Stimulated activated CD4-positive, alpha-beta T cell treated with anti-CD3 and anti-CD28 coated beads, Interleukin-1b, Interleukin-23, amount 100 ng/mL, for 1 hour (primary cell): ENCODE results near the gene THSD7B.
"Not testable (repeated sequence)": the region's sequence is repeated elsewhere in the genome, so short reads cannot be mapped to it uniquely, and the experiment has no call there.

ENCODE experiments used
- DNase-seq, 2 donors: peaks; one replicate each; pipeline ENCODE4 v3.0.0-alpha.2; 2020; ENCODE audit warnings: low read depth in 2 of 2

THSD7B gene

DNA sequence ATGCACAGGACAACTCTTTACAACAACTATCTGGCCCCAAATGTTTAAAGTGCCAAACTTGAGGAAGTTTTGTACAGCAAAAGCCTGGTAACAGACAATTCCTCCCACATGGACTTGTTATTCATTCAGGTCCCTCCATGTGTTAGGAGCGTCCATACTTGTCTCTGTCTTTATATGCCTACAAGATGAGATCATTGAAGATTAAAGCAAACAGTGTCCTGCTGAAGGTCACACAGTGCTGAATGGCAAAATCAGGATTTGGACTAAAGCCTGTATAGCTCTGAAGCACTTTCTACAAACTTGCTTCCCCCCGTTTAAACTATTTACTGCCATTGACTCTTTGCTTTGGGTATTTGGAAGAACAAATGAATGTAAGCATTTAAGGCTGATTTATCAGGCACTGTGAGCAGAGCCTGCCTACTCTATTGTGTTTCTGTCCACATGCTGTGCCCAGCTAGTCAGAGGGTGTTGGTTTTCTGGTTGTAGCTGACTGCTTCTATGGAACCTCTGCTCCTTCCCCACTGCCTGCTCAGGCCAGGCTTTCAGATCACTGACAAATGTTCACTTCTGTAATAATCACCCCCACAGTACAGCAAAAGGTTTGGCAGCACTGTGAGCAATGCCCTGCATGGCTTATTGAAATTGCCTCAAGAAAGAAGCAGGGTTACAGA, 274.3 kb downstream of the THSD7B start:
- no peak for DNase-seq

DNA sequence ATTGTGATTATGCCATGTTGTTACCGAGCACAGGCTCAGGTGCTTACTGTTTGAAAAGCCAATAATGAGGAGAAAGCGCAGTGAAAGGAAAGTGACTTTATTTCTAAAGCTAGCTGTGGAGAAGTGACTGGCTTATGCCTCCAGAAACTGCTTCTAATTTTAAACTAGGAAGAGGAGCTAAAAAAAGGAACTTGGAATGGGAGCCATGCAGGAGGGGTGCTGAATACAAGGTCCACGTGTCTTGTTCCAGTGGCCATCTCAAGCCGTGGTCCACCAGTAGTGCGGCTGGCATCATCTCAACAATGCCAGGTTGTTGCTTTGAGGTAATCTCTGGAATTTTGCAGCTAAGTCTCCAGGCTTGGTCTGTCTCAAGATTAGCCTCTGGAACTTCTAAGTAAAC, 282.0 kb downstream of the THSD7B start:
- no peak for DNase-seq

DNA sequence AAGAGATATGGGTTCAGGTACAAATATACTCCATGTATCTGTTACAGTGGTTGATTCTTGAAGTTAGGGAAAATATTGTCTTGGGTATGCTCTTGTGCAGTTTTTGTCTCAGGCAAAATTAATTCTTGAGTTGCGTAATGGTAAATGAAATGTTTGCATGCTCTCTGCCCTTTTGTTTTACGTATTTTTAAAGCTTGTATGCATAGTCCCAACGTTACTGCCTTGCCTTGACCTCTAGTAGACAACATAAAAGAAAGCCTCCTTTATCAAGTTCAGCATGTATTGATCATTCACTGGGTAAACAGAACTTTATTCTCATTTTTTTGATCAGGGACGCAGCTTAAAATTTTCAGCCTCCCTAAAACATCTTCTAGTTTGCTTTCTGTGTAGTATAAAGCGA, 283.1 kb downstream of the THSD7B start:
- no peak for DNase-seq

DNA sequence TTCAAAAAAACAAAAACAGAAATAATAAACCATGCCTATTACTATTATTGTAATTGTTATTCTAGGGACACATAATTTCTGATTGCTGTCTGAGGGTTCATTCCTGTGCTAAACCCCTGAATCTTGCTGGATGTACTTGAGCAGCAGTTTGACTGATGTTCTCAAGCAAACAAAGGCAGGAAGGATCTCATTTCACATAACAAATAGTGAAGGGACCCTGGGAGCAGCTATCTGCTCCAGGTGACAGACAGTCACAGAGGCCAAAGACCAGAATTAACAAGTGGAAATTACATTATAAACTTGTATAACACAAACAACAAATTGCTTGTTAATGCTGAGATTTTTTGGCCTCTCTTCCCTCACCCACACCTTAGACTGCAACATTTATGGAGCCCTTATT, 284.2 kb downstream of the THSD7B start:
- no peak for DNase-seq

DNA sequence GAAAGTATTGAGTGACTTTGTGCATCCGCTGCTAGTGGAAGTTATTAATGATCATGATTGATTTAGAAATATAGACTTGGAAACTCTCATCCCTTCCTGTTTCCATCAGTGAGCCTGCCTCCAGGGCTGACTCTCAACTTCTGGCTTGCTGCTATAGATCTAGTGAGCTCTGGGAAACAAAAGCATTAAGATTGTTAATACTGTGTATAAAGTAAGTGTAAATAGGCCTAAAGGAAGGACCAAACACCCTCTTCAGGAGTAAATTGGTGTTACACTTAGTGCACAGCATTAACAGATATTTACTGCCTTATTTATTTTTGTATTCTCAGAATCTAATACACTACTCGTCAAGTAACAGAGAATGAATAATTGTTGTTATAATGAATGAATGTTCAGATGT, 285.6 kb downstream of the THSD7B start:
- DNase-seq, result no peak

DNA sequence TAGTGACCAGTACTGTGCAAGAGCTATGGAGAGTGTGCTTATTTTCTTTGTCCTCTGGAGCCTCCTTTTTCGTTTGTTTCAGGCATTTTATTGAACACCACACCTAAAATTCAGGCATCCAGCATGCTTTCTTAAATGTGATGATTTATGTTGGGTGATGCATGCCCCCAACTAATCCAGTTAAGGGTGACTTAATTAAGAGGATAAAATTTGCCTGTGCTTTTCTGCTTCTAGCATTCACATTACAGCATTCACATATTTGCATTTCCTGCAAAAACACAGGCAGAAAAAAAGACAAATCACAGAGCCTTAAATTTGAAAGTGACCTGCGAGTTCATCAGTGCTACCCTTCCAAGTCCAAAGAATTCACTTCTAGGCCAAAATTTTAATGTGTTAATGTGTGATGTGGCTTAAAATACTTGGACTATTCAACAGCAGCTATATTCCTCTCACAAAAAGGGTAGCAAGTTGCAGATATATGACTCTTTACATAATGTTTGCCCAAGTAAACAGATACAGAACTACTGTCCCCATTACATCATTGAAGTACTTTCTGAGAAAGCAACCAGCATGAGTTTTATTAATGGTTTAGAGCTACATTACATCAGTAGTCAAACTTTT, 286.5 kb downstream of the THSD7B start:
- no peak for DNase-seq

DNA sequence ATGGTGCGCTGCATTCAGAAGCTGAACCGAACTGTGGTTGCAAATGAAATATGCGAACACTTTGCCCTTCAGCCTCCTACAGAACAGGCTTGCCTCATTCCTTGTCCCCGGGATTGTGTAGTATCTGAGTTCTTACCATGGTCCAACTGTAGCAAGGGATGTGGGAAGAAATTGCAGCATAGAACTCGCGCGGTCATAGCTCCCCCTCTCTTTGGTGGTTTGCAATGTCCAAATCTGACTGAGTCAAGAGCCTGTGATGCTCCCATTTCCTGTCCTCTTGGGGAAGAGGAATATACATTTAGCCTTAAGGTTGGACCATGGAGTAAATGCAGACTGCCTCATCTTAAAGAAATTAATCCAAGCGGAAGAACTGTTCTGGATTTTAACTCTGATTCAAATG, 291.4 kb downstream of the THSD7B start:
- DNase-seq, result no peak

DNA sequence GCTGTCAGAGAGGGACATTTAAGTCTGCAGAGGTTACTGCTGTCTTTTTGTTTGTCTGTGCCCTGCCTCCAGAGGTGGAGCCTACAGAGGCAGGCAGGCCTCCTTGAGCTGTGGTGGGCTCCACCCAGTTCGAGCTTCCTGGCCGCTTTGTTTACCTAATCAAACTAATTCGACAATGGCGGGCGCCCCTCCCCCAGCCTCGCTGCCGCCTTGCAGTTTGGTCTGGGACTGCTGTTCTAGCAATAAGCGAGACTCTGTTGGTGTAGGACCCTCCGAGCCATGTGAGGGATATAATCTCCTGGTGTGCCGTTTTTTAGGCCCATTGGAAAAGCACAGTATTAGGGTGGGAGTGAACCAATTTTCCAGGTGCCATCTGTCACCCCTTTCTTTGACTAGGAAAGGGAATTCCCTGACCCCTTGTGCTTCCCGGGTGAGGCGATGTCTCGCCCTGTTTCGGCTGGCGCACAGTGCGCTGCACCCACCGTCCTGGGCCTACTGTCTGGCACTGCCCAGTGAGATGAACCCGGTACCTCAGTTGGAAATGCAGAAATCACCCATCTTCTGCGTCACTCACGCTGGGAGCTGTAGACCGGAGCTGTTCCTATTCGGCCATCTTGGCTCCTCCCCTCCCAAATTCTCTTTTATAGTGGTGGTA, 310.9 kb downstream of the THSD7B start:
- not testable (repeated sequence) for DNase-seq

DNA sequence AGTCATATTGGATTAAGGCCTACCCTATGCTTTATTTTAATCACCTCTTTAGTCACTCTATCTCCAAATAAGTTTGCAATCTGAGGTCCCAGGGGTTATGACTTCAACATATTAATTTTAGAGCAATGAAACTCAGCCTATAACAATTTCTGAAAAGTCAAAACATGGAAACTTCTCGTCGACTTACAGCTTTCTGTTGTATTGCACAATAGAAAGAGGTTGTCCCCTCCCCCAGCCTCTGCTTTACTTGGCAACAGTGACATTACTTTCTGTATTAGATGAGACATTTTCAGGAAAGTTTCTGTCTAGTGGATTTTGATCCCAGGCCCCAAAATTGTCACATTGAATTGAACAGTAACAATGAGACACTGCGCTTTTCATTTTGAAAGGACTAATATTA, 326.4 kb downstream of the THSD7B start:
- no peak for DNase-seq

DNA sequence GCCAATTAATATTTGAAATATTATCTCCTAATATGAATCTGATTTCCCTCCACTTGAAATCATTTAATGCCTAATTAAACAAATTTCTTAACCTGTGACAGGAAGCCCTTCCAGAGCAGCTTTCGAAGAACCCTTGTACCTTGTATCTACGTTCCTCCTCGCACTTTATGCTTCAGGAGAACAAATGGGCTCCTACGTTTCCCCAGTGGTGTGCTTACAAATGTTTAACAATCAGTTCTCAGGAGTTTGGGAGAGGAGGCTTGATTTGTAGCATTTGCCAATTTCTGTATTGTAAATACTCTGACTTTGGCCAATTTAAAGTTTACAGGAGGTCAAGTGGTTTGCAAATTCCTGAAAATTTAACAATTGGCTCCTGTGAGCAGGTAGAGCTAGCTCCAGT, 327.8 kb downstream of the THSD7B start:
- no peak for DNase-seq

DNA sequence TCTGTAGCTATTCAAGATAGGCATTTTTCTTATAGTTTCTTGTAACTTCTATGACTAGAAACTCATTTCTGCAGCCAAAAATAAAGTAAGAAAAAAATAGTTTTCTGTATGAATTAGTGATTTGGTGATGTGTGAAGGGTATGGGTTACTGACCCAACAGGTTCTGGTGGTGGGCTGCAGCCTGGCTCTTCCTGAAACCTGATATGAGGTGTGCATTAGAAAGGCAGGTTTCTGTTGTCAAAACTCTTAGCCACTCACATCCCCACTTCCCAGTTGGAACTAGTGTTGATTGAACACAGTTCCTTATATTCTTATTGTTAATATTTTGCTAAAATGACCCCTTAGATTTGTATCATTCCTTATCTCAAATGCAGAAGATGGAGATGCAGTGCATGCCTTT, 330.8 kb downstream of the THSD7B start:
- DNase-seq, result no peak

DNA sequence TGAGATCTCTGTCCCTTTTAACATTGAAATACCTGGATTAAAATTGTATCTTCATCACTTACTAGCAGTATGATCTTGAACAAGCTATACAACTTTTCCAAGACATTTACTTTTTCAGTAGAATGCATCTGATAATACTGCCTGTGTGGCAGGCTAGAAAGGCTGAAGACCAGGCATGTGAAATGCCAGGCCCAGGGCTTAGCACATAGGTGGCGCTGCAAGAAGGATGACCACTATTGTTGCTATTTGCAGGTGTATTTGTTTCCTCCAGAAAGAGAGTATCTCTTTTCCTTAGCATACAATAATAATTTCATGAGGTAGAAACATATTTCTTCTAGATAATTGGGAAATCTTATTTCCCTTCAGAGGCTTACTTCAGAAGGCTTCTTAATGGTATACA, 331.3 kb downstream of the THSD7B start:
- no peak for DNase-seq

DNA sequence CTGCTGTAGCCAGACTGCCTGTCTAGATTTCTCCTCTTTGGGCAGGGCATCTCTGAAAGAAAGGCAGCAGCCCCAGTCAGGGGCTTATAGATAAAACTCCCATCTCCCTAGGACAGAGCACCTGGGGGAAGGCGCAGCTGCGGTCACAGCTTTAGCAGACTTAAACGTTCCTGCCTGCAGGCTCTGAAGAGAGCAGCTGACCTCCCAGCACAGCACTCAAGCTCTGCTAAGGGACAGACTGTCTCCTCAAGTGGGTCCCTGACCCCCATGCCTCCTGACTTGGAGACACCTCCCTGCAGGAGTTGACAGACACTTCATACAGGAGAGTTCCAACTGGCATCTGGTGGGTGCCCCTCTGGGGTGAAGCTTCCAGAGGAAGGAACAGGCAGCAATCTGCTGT, 336.5 kb downstream of the THSD7B start:
- DNase-seq, result not testable (repeated sequence)

DNA sequence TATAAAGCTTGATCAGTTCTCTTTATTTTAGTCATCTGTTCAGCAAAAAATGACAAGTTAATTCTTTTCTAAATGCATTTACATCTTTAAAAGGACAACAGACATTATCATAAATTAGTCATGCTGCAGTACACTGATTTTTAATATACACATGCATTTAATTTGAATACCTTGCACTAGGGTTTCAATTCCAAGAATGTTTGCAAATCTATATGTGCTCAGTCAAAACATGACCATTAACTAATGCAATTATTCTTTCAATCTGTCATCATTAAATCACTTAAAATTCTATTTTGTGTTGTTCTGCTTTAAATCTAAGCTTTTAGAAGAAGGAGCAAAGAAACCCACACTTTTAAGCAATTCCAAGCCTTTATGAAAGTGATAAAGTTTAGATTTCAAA, 342.6 kb downstream of the THSD7B start:
- no peak for DNase-seq

DNA sequence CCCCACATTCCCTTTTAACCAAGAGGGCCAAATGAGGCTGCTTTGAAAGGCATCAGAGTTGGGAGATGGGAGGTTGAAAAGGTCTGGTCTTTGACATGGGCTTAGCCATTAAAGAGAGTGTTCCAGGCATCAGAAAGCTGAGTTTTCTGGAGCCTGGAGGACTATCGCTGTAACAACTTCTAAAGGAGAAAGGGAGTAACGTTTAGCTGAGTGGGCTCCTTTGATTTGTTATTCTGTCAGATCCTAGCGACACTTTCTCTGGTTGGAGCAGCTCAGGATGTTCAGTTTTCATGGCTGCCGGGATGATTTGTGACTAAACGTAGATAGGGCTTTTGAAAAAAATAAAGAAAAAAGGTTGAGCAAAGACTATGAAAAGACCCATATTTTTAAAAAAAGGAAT, 346.6 kb downstream of the THSD7B start:
- no peak for DNase-seq

DNA sequence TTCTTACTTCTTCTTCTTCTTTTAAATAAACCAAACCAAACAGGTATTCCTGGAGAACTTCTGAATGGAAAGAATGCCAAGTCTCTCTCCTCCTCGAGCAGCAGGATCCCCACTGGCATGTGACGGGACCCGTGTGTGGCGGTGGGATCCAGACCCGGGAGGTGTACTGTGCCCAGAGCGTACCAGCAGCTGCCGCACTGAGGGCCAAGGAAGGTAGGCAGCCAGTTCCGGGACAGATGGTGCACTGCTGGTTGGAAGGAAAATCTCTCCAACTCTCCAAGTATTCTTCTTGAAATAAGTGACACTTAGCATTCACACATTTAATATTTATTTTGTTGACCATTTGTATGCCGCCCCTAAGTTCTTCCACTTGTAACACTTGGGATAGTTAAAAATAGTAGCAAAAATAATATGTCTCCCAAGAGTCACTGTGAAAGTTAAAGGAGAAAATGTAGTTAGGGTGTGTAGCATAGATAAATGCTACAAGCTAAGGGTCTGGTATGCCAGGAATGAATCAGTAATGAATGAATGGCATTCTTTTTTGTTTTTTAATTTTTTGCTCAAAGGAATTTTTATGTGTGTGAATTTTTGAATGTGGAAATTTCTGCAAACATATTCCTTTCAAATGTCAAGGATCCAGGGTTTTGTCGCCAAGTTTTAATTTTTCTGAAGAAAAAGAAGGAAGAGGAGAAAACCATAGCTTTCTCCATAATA, 349.9 kb downstream of the THSD7B start:
- no peak for DNase-seq

DNA sequence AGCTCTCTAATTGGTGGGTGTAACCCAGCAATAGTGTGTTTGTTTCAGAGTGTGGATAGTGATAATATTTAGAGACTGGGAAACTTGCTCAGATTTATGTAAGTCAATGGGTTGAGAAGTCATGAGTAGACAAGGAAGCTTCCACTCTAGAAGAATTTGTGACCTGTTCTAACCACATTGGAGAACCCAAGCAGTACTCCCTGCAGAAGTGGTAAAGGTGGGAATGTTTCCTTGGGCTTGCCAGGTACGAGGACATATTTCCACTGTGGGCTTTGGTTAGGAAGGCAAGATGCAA, 350.4 kb downstream of the THSD7B start:
- no peak for DNase-seq

DNA sequence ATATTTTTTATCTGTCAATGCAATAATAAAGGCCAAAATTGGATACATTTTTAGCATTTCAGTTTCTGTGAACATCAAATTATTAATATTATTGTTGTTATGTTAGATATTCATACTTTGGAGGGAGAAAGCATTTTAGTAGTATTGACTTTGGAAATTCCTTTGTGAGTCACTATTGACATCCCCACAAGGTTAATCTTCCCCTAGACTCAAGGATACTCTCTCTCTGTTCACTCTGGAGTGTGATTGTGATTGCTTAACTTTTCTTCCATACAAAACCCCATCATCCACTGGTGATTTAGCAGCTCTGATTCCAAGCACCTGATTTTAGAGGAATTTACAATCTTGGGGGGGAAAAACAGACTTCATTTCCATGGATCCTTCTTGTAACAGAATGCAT, 352.0 kb downstream of the THSD7B start:
- DNase-seq, result no peak

DNA sequence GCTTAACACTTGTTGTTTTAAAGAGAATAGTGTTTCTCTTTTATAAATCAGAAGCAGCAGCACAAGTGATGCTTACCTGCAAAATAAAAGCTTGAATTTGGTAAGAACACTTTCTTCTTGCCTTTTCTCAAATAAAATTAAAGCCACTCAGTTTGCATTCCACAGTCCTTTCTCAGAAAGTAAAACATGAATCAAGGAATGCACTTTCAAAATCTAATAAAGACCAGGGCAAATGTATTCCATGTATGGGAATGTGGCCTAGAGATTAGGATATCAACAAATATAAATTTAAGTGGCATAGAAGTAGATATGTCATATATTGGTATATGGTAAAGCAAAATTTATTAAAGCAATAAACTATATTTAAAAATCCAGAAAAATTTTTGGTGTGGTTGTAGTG, 352.8 kb downstream of the THSD7B start:
- no peak for DNase-seq

DNA sequence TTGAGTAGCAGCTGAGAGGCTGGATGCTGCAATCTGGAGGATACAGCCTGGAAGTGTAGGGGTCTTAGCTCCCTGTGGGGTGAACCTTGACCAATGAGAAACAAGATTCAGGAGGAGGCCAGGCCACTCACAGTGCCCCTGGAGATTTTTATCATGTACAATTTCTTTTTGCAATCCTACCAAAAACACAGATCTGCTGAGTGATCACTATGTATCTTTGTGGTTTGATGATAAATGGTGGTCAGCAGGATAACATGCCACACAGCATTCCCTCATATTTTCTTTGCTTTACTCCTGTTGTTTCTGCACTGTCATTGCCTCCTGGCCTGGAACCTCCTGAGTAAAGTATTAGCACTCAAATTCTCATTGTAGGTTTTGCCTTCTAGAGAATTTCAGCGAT, 357.9 kb downstream of the THSD7B start:
- no peak for DNase-seq

DNA sequence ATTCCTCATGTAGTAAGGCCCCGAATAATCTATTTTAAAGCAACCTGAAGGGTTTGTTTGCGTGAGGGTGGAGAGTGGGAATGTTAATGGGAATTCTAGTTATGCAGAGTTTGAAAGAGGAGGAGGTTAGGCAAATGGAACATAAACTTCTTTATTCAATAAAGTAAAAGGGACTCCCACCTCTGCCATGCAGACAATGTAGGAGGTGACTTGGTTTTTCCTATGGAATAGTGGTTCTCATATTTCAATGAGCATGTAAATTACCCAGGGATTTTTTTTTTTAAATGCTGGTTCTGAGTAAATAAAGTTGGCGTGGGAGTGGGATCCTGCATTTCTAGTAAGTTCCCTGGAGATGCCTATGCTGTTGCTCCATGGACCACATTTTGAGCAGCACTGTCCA, 367.9 kb downstream of the THSD7B start:
- DNase-seq, result no peak

DNA sequence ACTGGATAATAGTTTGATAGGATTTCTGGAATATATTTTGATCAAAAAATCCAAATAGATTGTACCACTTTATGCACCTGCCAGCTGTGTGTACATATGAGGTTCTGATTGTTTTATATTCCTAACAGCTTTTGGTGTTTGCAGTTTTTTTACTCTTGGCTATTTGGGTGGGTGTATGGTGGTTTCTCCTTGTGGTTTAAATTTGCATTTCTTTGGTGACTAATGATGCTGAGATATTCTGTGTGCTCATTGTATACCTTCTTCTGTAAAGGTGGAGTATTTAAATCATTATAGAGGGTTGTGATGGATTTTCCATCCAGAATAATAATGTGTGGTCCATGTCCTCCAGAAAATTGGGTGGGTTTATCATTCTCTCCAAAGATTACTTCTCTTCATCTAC, 372.9 kb downstream of the THSD7B start:
- DNase-seq, result no peak

DNA sequence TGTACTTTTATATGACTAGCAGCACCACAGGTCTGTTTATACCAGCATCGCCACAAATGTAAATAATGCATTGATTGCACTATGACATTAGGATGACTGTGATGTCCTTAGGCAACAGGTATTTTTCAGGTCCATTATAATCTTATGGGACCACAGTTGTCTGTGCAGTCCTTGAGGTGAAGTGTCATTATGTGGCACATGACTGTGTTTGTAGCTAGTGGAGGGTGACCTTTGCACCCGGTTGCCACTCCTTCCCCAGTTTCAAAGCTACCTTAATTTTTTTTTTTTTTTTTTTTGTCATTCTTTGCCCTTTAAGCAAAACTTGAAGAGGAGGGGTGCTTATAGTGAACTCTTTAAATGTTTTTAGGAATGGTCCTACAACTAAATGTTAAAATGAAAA, 386.4 kb downstream of the THSD7B start:
- no peak for DNase-seq
